ENCODE data around the gene FAM89B. TPM values are rescaled to one million over a fixed set of nuclear protein-coding genes. Genes with fewer than 3 reads are reported as not detected.

The FAM89B gene
- total and polyA plus RNA-seq, 2 of the 8 experiments (the other 6 are each of a cell fraction or from before 2014, with no cell fraction given), result 15.8 to 32.4 TPM

- TF ChIP-seq, protein P1, sequence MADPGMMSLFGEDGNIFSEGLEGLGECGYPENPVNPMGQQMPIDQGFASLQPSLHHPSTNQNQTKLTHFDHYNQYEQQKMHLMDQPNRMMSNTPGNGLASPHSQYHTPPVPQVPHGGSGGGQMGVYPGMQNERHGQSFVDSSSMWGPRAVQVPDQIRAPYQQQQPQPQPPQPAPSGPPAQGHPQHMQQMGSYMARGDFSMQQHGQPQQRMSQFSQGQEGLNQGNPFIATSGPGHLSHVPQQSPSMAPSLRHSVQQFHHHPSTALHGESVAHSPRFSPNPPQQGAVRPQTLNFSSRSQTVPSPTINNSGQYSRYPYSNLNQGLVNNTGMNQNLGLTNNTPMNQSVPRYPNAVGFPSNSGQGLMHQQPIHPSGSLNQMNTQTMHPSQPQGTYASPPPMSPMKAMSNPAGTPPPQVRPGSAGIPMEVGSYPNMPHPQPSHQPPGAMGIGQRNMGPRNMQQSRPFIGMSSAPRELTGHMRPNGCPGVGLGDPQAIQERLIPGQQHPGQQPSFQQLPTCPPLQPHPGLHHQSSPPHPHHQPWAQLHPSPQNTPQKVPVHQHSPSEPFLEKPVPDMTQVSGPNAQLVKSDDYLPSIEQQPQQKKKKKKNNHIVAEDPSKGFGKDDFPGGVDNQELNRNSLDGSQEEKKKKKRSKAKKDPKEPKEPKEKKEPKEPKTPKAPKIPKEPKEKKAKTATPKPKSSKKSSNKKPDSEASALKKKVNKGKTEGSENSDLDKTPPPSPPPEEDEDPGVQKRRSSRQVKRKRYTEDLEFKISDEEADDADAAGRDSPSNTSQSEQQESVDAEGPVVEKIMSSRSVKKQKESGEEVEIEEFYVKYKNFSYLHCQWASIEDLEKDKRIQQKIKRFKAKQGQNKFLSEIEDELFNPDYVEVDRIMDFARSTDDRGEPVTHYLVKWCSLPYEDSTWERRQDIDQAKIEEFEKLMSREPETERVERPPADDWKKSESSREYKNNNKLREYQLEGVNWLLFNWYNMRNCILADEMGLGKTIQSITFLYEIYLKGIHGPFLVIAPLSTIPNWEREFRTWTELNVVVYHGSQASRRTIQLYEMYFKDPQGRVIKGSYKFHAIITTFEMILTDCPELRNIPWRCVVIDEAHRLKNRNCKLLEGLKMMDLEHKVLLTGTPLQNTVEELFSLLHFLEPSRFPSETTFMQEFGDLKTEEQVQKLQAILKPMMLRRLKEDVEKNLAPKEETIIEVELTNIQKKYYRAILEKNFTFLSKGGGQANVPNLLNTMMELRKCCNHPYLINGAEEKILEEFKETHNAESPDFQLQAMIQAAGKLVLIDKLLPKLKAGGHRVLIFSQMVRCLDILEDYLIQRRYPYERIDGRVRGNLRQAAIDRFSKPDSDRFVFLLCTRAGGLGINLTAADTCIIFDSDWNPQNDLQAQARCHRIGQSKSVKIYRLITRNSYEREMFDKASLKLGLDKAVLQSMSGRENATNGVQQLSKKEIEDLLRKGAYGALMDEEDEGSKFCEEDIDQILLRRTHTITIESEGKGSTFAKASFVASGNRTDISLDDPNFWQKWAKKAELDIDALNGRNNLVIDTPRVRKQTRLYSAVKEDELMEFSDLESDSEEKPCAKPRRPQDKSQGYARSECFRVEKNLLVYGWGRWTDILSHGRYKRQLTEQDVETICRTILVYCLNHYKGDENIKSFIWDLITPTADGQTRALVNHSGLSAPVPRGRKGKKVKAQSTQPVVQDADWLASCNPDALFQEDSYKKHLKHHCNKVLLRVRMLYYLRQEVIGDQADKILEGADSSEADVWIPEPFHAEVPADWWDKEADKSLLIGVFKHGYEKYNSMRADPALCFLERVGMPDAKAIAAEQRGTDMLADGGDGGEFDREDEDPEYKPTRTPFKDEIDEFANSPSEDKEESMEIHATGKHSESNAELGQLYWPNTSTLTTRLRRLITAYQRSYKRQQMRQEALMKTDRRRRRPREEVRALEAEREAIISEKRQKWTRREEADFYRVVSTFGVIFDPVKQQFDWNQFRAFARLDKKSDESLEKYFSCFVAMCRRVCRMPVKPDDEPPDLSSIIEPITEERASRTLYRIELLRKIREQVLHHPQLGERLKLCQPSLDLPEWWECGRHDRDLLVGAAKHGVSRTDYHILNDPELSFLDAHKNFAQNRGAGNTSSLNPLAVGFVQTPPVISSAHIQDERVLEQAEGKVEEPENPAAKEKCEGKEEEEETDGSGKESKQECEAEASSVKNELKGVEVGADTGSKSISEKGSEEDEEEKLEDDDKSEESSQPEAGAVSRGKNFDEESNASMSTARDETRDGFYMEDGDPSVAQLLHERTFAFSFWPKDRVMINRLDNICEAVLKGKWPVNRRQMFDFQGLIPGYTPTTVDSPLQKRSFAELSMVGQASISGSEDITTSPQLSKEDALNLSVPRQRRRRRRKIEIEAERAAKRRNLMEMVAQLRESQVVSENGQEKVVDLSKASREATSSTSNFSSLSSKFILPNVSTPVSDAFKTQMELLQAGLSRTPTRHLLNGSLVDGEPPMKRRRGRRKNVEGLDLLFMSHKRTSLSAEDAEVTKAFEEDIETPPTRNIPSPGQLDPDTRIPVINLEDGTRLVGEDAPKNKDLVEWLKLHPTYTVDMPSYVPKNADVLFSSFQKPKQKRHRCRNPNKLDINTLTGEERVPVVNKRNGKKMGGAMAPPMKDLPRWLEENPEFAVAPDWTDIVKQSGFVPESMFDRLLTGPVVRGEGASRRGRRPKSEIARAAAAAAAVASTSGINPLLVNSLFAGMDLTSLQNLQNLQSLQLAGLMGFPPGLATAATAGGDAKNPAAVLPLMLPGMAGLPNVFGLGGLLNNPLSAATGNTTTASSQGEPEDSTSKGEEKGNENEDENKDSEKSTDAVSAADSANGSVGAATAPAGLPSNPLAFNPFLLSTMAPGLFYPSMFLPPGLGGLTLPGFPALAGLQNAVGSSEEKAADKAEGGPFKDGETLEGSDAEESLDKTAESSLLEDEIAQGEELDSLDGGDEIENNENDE (IDR thresholded peaks at IDR 0.05; ENCODE audit: insufficient replicate concordance, low read length), result no peak
- TF ChIP-seq SIN3A (conservative IDR thresholded peaks at IDR 0.05 in 1 of 2, IDR thresholded peaks at IDR 0.05 in 1 of 2; ENCODE audit: low read depth in 1 of 2, low read length in 2 of 2) (no peak), KDM4A (IDR thresholded peaks at IDR 0.05; ENCODE audit: low read depth, low read length, severe bottlenecking) (no peak), RBBP5 (IDR thresholded peaks at IDR 0.05; ENCODE audit: borderline replicate concordance, low read depth, low read length) (no peak), CBX8 (IDR thresholded peaks at IDR 0.05; ENCODE audit: borderline replicate concordance, low read depth, low read length) (no peak), SIRT6 (IDR thresholded peaks at IDR 0.05; ENCODE audit: low read length) (no peak), SP2 (IDR thresholded peaks at IDR 0.05; ENCODE audit: low read length) (no peak), HDAC6 (IDR thresholded peaks at IDR 0.05; ENCODE audit: low read depth, low read length) (no peak), MAFK (IDR thresholded peaks at IDR 0.05; ENCODE audit: low read depth, low read length) (no peak)
- TF ChIP-seq, protein P2, sequence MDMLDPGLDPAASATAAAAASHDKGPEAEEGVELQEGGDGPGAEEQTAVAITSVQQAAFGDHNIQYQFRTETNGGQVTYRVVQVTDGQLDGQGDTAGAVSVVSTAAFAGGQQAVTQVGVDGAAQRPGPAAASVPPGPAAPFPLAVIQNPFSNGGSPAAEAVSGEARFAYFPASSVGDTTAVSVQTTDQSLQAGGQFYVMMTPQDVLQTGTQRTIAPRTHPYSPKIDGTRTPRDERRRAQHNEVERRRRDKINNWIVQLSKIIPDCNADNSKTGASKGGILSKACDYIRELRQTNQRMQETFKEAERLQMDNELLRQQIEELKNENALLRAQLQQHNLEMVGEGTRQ (IDR thresholded peaks at IDR 0.05; ENCODE audit: low read length), result no peak
Measured at GRCh38 chr11:65563601-65564000, 8.7 kb upstream of the FAM89B start (continued).

Data from H1 (cell line).